T47D (cell line): ENCODE measurements around the gene SRPX.

Experiments used
- DNase-seq, 2 experiments: peaks; one replicate each; pipeline versions ENCODE4 v3.0.0 to v3.0.0-alpha.2; 2011 to 2012; ENCODE audit warnings: low read depth in 1 of 2, low spot score in 1 of 2
- JUND ChIP-seq: IDR thresholded peaks from 2 replicates; pipeline ENCODE4 v1.6.1; 2012; ENCODE audit warnings: low read depth
- in situ Hi-C: cut with HindIII; loops from 2 replicates; pipeline ENCODE4 v1.10.0; 2016; ENCODE audit warnings: low sequenced_read_pairs, low pct_unique_long_range_greater_than_20kb

SRPX gene

DNA sequence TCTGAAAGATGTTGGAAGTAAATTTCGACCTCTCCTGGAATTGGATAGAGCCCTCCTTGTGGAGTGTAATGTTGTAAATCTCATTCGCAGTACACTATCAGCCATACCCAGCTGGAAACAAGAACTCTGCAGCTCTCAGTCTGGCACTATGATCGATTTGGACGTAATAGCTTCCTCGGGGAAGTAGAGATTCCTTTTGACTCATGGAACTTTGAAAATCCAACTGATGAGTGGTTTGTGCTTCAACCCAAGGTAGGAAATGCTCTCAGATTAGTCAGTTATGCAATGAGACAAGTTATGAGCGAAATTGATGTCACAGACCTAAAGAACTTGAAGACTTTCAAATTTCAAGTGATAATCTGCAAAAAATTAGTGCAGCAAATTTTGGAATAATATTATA lies 110.4 kb downstream of the SRPX start:
- no peak for DNase-seq
- in situ Hi-C loops, result no loop called here
- no peak for TF ChIP-seq JUND

DNA sequence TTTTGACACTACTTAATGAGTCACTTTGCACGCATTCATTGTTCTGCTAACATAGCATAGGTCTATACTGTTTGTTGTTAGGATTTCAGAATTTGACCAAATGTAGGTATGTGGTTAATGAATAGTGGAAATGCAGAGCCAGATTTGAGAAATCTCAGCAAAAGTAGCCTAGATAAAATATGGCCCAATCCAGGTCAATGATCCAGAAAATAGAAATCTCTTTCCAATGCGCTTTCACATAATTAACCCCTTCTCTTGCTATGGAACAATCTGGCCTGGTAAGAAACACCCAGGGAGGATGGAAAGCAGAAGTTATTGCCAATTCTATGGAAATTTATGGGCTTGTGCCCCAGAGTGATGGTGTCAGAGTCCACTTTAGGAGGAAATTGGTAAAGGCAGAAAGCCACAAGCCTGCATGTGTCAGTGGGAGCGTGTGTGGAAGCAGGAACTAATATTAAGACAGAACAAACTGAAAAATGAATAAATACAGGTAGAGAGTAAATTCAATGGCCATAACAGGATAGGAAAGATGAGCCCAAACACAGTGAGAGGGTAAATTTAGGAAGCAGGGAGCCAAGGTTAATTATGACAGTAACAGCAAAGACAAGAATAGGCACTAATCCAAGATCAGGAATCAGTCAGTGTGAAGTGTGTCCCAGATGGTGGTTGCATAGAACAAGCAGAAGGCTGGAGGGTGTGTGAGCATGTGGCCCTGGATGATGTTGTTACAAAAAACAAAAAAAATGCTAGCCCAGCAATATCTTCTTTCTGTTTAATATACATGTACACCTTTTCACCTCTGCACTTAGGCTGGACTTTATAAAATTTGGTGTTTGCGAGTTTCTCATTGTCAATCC lies 111.4 kb downstream of the SRPX start:
- no peak for DNase-seq
- in situ Hi-C loops, result no loop called here
- TF ChIP-seq JUND, result no peak

DNA sequence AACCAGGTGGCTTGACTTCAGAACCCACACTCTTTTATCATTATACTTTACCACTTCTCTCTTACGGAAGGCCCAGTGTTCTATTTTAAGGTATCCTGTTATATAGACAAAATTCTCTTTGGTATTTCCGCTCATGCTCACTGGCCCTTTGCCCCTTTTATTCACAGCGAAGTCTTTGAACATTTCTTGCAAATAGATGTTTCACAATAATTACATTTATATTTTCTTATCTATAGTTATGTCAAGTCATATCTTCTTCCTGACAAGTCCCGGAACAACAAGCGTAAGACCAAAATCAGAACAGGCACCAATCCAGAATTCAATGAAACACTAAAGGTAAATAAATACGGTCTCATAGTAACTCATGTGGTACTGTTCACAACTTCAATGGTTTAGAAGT lies 112.3 kb downstream of the SRPX start:
- DNase-seq, result no peak
- in situ Hi-C loops, result no loop called here
- no peak for TF ChIP-seq JUND

DNA sequence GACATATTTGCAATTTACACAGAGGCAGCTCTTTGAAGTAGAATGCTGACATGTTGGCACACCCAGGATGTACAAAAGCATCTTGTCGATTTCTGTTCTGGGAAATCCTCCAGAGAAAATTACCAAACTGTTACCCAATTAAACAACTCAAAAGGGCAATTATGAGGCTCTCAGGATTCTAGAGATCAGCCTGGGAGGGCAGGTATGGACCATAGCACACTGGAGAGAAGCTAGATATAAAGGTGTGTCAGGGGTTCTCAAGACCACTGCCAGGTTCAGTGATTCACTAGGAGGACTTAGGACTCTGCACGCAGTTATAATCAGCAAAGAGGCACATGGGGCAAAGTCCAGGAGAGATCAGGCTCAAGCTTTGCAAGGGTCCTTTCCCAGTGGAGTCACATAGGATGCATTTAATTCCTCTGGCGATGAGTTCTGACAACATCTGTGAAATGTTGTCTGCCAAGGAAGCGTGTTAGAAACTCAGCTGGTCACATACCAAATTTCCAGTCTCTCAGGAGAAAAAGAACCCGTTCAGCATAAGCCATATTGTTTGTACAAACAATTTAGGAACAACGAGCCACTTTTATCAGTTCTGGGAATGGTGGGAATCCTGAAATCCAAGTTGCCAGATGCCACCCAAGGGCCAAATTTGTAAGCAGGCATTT lies 113.5 kb downstream of the SRPX start:
- no peak for DNase-seq
- in situ Hi-C loops, result no loop called here

DNA sequence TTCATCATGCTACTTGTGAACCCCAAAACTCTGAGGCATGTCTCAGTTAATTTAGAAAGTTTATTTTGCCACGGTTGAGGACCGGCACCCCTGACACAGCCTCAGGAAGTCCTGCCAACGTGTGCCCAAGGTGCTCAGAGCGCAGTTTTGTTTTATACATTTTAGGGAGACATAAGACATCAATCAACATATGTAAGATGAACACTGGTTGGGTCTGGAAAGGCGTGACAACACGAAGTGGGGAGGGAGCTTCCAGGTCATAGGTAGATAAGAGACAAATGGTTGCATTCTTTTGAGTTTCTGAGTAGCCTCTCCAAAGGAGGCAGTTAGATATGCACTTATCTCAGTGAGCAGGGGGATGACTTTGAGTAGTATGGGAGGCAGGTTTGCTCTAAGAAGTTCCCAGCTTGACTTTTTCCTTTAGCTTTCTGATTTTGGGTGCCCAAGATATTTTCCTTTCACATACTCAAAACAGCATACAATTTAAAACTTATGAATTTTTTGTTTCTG lies 115.4 kb downstream of the SRPX start:
- in situ Hi-C loops, result no loop called here
- DNase-seq, result no peak
- TF ChIP-seq JUND, result no peak

More for the DNA sequence above, 113.5 kb downstream of the SRPX start:
- TF ChIP-seq JUND, result no peak

DNA sequence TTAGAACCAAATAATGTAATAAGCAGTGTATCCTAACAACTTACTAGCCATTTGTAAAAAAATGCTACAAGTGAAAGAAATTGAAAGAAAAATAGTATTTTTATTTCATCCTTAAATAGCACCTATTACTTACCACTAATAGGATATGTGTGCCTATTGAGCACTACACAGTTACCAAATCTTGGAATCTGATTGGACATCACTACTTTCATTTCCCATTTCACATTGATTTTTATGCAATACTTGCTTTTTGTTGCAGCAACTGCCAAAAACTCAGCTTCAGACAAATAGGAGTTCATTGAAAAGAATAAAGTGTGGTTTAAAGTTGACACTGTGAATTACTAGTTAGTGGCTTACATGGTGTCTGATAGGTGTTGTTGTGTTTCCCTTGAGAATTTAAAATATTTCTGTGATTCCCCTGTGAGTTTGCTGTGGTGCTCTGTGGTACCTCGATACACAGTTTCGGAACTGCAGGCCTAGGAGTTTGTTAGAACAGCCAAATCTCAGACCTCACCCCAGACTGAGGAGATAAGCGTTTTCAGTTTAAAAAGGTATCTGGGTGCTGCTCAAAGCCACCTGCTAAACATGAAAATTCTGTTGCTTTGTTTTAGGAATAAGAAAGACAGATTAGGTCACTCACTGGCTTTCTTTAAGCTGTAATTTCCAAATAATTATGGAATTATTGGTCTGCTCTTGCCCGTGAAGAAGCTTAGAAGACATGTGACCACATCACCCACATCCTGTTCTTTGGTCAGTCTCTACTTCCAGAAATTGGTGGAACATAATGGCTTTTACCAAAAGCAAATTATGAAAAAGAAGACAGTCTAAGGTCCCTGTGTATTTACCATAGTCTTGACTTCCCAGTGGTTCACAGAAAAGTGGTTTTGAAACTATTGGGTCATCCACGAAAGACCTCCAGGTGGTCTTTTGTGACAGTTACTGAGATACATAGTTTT lies 116.5 kb downstream of the SRPX start:
- in situ Hi-C loops, result no loop called here
- no peak for TF ChIP-seq JUND
- no peak for DNase-seq

DNA sequence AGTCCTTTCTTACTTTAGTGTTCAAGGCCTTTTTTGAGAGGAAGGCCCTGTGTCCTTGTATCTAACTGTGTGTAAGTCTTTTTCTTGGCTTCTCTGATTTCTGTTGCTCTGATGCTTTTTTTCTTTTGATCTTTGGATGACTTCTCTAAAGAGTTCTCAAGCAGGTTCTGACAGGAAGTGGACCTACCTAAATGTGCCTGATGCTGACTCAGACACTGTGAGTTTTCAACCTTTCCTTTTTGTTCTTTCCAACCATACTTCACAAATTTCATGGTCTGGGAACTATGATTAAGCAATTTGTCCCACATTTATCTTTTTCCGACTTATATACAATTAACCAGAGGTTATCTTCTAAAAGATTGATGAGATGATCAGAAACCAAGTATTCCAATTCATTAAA lies 117.8 kb downstream of the SRPX start:
- in situ Hi-C loops, result no loop called here
- no peak for TF ChIP-seq JUND
- no peak for DNase-seq

DNA sequence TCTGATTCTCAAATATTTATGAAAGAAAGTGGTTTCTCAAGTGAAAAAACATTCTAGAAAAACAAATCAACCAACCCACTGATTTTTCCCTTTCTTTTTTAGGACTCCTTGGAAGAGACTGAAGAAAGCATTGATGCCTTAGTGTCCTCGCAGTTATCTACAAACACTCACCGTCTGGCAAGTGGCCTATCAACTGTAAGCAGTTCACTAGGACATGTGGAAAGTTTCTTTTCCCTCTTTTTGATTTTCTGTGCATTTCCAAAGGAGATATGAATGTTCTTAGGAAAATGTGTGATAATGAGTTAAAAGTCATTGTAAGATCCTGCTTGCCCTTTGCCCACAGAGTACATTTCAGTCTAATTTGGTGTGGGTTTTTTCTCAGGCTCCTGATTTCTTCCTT lies 118.4 kb downstream of the SRPX start:
- TF ChIP-seq JUND, result no peak
- in situ Hi-C loops, result no loop called here
- DNase-seq, result no peak

DNA sequence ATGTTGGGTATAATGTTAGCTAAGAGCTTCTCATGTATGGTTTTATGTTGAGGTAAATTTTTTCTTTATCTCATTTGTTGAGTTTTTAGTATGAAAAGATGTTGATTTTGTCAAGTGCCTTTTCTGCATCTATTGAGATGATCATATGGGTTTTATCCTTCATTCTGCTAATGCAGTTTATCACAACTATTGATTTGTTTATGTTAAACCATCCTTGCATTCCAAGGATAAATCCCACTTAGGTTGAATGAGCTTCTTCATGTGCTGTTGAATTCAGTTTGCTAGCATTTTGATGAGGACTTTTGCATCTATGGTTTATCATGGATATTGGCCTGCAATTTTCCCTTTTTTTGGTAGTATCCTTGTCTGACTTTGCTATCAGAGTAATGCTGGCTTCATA lies 121.0 kb downstream of the SRPX start:
- TF ChIP-seq JUND, result no peak
- DNase-seq, result no peak
- in situ Hi-C loops, result no loop called here
